K562 (cell line): ENCODE data around the gene NUDT5. TPM values are rescaled to one million over a fixed set of nuclear protein-coding genes. Genes with fewer than 3 reads are reported as not detected.

Experiments
- ARID2 ChIP-seq: fragments of 450-650 bp; IDR thresholded peaks from 2 replicates; pipeline ENCODE4 v1.6.1; 2017; ENCODE audit warnings: antibody characterized with exemption, mild to moderate bottlenecking
- CCAR2 ChIP-seq: fragments of 200-400 bp; formaldehyde crosslinking; IDR thresholded peaks from 2 replicates; pipeline ENCODE4 v1.6.1; 2017; ENCODE audit warnings: mild to moderate bottlenecking, low read depth, low read length
- GATAD2A ChIP-seq: fragments of 450-650 bp; IDR thresholded peaks from 2 replicates; pipeline ENCODE4 v1.6.1; 2017
- MYNN ChIP-seq, 2 experiments: sonication (generic); formaldehyde crosslinking in 1 of 2; IDR thresholded peaks; 2 replicates each; pipeline versions ENCODE4 v1.5.0 to v1.6.1; 2016 to 2020; ENCODE audit warnings: antibody characterized with exemption in 1 of 2, missing genetic modification reagents in 1 of 2
- PML ChIP-seq: IDR thresholded peaks from 2 replicates; pipeline ENCODE4 v1.6.1; 2012; ENCODE audit warnings: low read length, inconsistent platforms
- RAD51 ChIP-seq: fragments of 450-650 bp; IDR thresholded peaks from 2 replicates; pipeline ENCODE4 v1.7.1; 2016; ENCODE audit warnings: low read depth, mild to moderate bottlenecking, borderline replicate concordance
- TEAD1 ChIP-seq, 2 experiments: fragments of 450-650 bp in 1 of 2; sonication (generic) in 1 of 2; formaldehyde crosslinking; IDR thresholded peaks; 2 replicates each; pipeline versions ENCODE4 v1.4.0 to v1.8.0; 2020 to 2022; ENCODE audit warnings: mild to moderate bottlenecking in 2 of 2, missing genetic modification reagents in 1 of 2
- polyA plus RNA-seq, 8 experiments: library from polyadenylated mRNA; depleted of rRNA in 4 of 8; stranded (reverse) in 5 of 8; unstranded in 3 of 8; fragments of >200 nt; fragmentation: Nextera tagmentation in 2 of 8; fragmentation: Illumina TruSeq in 1 of 8; extraction: Ambion mirVana in 2 of 8; extraction: Trizol in 1 of 8; gene quantifications; 2 replicates each; pipeline versions ENCODE4 v1.2.1 to v1.2.3, GENCODE V29; 2011 to 2014; ENCODE audit warnings: inconsistent platforms in 1 of 8, missing spikeins in 1 of 8
- total RNA-seq, 7 experiments: library from RNA; depleted of rRNA in 6 of 7; stranded (reverse); fragments of >200 nt in 6 of 7; fragmentation: Illumina TruSeq in 2 of 7; extraction: Trizol in 2 of 7; gene quantifications; 2 replicates each; pipeline versions ENCODE4 v1.2.1 to v1.2.3, GENCODE V29; 2011 to 2021; ENCODE audit warnings: low replicate concordance in 1 of 7
- TF ChIP-seq, protein P1 (sequence below), 2 experiments: fragments of 150-350 bp in 1 of 2; IDR thresholded peaks; 2 replicates each; pipeline ENCODE4 v1.6.1; 2012 to 2016; ENCODE audit warnings: low read depth in 2 of 2, low read length in 2 of 2, mild to moderate bottlenecking in 1 of 2, moderate library complexity in 1 of 2
- TF ChIP-seq, protein P2 (sequence below), 2 experiments: fragments of 450-650 bp in 1 of 2; sonication (generic) in 1 of 2; formaldehyde crosslinking in 1 of 2; IDR thresholded peaks in 1 of 2; conservative IDR thresholded peaks in 1 of 2; 2 replicates each; pipeline versions ENCODE4 v1.6.1 to v1.8.1; 2016 to 2023; ENCODE audit warnings: mild to moderate bottlenecking in 2 of 2, moderate library complexity in 2 of 2, inconsistent platforms in 1 of 2, missing genetic modification reagents in 1 of 2
- TF ChIP-seq, protein P3 (sequence below): fragments of 250-450 bp; sonication (Bioruptor Pico); IDR thresholded peaks from 2 replicates; pipeline ENCODE4 v1.8.0; 2022; ENCODE audit warnings: moderate library complexity, mild to moderate bottlenecking, inconsistent platforms
- TF ChIP-seq, protein P4 (sequence below): fragments of 250-450 bp; sonication (Bioruptor Pico); IDR thresholded peaks from 2 replicates; pipeline ENCODE4 v1.8.0; 2021; ENCODE audit warnings: moderate library complexity, mild to moderate bottlenecking, inconsistent platforms
- TF ChIP-seq, protein P5 (sequence below): sonication (generic); formaldehyde crosslinking; IDR thresholded peaks from 2 replicates; pipeline ENCODE4 v1.8.0; 2023; ENCODE audit warnings: mild to moderate bottlenecking, missing genetic modification reagents
- TF ChIP-seq, protein P6 (sequence below): sonication (generic); formaldehyde crosslinking; IDR thresholded peaks from 2 replicates; pipeline ENCODE4 v1.8.1; 2023; ENCODE audit warnings: mild to moderate bottlenecking, missing genetic modification reagents

NUDT5 gene
- total and polyA plus RNA-seq, 9 of the 15 experiments (the other 6 are each of a cell fraction or from before 2014, with no cell fraction given): 87.7 to 422 (median 186) TPM

DNA sequence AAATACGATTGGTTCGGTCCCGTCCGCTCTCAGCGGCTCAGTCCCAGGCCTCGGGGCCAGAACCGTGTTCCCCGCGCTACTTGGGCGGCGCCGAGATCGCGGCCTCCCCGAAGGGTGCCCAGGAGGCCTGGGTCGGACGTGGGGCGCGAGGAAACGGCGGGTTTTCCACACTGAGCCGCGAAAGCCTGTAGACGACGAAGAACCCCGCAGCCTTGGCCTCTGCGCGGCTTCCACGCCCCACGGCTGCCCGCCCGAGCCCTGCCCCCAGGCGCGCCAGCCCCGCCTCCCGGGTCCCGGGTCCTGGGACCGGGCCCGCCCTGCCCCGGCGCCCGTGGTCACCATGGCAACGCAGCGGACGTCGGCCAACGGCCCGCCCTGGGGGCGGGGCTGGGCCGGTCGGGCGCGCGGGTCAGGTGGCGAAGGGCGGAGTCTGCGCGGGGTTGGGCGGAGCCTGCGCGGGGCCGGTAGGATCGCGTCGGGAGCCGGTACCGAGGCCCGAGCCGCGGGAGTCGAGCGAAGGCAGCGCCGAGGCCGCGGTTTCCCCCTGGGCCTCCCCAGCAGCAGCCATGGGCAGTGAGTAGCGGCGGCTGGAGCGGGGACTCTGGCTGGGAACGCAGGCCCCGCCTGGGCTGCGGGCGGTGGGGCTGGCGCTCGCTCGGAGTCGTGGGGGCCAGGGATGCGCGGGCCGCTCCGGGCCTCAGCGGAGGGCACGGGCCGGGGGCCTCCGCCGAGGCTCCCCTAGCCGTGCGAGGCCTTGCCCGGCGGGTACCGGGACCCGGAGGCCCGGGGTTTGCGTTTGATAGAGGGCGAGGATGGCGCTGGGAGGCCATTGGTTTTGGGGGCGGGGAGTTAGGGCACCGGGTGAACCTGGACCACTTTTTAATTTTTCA is 66.2 kb downstream of the NUDT5 start, which contains the start of gene SEC61A2 (continued):
- TF ChIP-seq, protein P1, sequence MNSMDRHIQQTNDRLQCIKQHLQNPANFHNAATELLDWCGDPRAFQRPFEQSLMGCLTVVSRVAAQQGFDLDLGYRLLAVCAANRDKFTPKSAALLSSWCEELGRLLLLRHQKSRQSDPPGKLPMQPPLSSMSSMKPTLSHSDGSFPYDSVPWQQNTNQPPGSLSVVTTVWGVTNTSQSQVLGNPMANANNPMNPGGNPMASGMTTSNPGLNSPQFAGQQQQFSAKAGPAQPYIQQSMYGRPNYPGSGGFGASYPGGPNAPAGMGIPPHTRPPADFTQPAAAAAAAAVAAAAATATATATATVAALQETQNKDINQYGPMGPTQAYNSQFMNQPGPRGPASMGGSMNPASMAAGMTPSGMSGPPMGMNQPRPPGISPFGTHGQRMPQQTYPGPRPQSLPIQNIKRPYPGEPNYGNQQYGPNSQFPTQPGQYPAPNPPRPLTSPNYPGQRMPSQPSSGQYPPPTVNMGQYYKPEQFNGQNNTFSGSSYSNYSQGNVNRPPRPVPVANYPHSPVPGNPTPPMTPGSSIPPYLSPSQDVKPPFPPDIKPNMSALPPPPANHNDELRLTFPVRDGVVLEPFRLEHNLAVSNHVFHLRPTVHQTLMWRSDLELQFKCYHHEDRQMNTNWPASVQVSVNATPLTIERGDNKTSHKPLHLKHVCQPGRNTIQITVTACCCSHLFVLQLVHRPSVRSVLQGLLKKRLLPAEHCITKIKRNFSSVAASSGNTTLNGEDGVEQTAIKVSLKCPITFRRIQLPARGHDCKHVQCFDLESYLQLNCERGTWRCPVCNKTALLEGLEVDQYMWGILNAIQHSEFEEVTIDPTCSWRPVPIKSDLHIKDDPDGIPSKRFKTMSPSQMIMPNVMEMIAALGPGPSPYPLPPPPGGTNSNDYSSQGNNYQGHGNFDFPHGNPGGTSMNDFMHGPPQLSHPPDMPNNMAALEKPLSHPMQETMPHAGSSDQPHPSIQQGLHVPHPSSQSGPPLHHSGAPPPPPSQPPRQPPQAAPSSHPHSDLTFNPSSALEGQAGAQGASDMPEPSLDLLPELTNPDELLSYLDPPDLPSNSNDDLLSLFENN (IDR thresholded peaks at IDR 0.05; ENCODE audit: low read depth in 2 of 2, low read length in 2 of 2): no peak
- TF ChIP-seq TEAD1 (CRISPR knock-in tag; IDR thresholded peaks at IDR 0.05): 0 out of 4 replicates have a peak, but pooled peaks of 1 of the 2 experiments have one; percentile 11
- TF ChIP-seq, protein P2, sequence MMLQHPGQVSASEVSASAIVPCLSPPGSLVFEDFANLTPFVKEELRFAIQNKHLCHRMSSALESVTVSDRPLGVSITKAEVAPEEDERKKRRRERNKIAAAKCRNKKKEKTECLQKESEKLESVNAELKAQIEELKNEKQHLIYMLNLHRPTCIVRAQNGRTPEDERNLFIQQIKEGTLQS (IDR thresholded peaks at IDR 0.05): no peak
- TF ChIP-seq, protein P2 (CRISPR knock-in tag; conservative IDR thresholded peaks at IDR 0.05): no peak
- no peak for TF ChIP-seq RAD51
- TF ChIP-seq GATAD2A: no peak
- TF ChIP-seq, protein P3, sequence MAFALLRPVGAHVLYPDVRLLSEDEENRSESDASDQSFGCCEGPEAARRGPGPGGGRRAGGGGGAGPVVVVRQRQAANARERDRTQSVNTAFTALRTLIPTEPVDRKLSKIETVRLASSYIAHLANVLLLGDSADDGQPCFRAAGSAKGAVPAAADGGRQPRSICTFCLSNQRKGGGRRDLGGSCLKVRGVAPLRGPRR (CRISPR knock-in tag): no peak
- TF ChIP-seq MYNN (IDR thresholded peaks at IDR 0.05): no peak
- no peak for TF ChIP-seq MYNN (CRISPR knock-in tag; IDR thresholded peaks at IDR 0.05)
- TF ChIP-seq, protein P4, sequence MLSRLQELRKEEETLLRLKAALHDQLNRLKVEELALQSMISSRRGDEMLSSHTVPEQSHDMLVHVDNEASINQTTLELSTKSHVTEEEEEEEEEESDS (CRISPR knock-in tag): no peak
- TF ChIP-seq PML: no peak
- TF ChIP-seq ARID2: 0 out of 2 replicates have a peak, but pooled peaks have one; percentile 23
- TF ChIP-seq CCAR2: no peak
- TF ChIP-seq, protein P5, sequence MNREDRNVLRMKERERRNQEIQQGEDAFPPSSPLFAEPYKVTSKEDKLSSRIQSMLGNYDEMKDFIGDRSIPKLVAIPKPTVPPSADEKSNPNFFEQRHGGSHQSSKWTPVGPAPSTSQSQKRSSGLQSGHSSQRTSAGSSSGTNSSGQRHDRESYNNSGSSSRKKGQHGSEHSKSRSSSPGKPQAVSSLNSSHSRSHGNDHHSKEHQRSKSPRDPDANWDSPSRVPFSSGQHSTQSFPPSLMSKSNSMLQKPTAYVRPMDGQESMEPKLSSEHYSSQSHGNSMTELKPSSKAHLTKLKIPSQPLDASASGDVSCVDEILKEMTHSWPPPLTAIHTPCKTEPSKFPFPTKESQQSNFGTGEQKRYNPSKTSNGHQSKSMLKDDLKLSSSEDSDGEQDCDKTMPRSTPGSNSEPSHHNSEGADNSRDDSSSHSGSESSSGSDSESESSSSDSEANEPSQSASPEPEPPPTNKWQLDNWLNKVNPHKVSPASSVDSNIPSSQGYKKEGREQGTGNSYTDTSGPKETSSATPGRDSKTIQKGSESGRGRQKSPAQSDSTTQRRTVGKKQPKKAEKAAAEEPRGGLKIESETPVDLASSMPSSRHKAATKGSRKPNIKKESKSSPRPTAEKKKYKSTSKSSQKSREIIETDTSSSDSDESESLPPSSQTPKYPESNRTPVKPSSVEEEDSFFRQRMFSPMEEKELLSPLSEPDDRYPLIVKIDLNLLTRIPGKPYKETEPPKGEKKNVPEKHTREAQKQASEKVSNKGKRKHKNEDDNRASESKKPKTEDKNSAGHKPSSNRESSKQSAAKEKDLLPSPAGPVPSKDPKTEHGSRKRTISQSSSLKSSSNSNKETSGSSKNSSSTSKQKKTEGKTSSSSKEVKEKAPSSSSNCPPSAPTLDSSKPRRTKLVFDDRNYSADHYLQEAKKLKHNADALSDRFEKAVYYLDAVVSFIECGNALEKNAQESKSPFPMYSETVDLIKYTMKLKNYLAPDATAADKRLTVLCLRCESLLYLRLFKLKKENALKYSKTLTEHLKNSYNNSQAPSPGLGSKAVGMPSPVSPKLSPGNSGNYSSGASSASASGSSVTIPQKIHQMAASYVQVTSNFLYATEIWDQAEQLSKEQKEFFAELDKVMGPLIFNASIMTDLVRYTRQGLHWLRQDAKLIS (CRISPR knock-in tag): peak; percentile 75; the same call in 1 of the 2 replicates
- TF ChIP-seq, protein P6, sequence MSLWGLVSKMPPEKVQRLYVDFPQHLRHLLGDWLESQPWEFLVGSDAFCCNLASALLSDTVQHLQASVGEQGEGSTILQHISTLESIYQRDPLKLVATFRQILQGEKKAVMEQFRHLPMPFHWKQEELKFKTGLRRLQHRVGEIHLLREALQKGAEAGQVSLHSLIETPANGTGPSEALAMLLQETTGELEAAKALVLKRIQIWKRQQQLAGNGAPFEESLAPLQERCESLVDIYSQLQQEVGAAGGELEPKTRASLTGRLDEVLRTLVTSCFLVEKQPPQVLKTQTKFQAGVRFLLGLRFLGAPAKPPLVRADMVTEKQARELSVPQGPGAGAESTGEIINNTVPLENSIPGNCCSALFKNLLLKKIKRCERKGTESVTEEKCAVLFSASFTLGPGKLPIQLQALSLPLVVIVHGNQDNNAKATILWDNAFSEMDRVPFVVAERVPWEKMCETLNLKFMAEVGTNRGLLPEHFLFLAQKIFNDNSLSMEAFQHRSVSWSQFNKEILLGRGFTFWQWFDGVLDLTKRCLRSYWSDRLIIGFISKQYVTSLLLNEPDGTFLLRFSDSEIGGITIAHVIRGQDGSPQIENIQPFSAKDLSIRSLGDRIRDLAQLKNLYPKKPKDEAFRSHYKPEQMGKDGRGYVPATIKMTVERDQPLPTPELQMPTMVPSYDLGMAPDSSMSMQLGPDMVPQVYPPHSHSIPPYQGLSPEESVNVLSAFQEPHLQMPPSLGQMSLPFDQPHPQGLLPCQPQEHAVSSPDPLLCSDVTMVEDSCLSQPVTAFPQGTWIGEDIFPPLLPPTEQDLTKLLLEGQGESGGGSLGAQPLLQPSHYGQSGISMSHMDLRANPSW: no peak
